OCI-M2 (cell line): Measurements from ENCODE around the gene THADA.
"Not testable (repeated sequence)": the region's sequence is repeated elsewhere in the genome, so short reads cannot be mapped to it uniquely, and the experiment has no call there.

Experiments used
- DNase-seq: peaks from one replicate; lab custom pipeline; 2025; ENCODE audit not compliant: unreplicated experiment; lab: John Stamatoyannopoulos, UW

The THADA gene, protein sequence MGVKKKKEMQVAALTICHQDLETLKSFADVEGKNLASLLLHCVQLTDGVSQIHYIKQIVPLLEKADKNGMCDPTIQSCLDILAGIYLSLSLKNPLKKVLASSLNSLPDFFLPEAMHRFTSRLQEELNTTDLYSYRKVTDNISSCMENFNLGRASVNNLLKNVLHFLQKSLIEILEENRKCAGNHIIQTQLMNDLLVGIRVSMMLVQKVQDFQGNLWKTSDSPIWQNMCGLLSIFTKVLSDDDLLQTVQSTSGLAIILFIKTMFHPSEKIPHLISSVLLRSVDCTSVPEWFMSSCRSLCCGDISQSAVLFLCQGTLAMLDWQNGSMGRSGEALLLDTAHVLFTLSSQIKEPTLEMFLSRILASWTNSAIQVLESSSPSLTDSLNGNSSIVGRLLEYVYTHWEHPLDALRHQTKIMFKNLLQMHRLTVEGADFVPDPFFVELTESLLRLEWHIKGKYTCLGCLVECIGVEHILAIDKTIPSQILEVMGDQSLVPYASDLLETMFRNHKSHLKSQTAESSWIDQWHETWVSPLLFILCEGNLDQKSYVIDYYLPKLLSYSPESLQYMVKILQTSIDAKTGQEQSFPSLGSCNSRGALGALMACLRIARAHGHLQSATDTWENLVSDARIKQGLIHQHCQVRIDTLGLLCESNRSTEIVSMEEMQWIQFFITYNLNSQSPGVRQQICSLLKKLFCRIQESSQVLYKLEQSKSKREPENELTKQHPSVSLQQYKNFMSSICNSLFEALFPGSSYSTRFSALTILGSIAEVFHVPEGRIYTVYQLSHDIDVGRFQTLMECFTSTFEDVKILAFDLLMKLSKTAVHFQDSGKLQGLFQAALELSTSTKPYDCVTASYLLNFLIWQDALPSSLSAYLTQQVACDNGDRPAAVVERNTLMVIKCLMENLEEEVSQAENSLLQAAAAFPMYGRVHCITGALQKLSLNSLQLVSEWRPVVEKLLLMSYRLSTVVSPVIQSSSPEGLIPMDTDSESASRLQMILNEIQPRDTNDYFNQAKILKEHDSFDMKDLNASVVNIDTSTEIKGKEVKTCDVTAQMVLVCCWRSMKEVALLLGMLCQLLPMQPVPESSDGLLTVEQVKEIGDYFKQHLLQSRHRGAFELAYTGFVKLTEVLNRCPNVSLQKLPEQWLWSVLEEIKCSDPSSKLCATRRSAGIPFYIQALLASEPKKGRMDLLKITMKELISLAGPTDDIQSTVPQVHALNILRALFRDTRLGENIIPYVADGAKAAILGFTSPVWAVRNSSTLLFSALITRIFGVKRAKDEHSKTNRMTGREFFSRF (N-terminal part only)

GRCh38 chr2:43595603-43596412 is at the start of gene THADA:
Gene THADA (minus strand): TSS chr2:43596038. CDS start chr2:43592392, 3,646 bp downstream.
- DNase-seq = peak; percentile 95

DNA sequence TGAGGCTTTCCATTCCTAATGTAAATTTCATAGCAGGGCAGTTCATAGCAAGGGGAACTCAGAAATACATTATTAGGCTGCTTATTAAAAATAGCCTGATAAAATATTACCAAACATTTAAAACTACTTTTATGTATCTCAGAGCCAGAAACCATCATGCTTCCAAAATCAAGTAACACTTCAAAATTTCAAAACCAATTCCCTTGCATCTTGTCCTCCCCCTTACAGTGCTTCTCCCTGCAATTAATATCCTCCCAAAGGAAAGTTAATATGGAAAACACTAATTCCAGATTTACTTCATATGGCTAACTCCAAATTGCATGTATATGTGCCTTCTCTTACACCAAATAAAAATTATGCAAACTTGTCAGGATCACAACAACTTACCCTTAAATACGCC is 47.8 kb upstream of the THADA start:
- no peak for DNase-seq

- no peak for DNase-seq
These were observed 46.5 kb upstream of the THADA start for GRCh38 chr2:43642363-43642762.

- DNase-seq = peak; percentile 50
These were observed 41.4 kb upstream of the THADA start, which contains the start of gene PLEKHH2 for GRCh38 chr2:43637030-43637803. Gene PLEKHH2 (plus strand): TSS chr2:43637260. CDS start chr2:43644674, 7,414 bp downstream.

DNA sequence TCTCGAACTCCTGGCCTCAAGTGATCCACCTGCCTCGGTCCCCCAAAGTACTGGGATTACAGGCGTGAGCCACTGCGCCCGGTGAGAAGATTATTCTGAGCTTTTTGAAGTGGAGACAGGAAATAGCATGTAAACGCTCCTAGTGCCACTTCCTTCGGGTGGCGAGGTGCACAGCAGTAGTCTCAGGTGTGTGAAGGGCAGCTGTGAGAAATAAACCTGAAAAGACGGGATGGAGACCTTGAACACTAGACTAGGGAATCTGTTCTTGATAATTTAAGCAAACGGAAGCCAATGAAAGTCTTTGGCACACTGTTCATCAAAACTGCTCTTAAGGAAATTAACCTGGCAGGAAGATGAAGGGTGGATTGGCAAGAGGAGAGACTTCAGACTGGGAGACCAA is 40.8 kb upstream of the THADA start:
- no peak for DNase-seq

DNA sequence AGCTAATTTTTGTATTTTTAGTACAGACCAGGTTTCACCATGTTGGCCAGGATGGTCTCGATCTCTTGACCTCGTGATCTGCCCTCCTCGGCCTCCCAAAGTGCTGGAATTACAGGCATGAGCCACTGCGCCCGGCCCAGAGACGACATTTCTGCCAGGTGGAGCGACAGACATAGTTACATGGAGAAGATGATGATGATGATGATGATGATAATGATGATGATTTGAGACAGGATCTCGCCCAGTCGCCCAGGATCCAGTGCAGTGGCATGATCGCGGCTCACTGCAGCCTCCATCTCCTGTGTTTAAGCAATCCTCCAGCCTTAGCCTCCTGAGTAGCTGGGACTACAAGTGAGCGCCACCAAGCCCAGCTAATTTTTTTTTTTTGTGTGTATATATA is 40.3 kb upstream of the THADA start:
- not testable (repeated sequence) for DNase-seq

- DNase-seq = no peak
These were observed 38.9 kb upstream of the THADA start for GRCh38 chr2:43634604-43635306.

DNA sequence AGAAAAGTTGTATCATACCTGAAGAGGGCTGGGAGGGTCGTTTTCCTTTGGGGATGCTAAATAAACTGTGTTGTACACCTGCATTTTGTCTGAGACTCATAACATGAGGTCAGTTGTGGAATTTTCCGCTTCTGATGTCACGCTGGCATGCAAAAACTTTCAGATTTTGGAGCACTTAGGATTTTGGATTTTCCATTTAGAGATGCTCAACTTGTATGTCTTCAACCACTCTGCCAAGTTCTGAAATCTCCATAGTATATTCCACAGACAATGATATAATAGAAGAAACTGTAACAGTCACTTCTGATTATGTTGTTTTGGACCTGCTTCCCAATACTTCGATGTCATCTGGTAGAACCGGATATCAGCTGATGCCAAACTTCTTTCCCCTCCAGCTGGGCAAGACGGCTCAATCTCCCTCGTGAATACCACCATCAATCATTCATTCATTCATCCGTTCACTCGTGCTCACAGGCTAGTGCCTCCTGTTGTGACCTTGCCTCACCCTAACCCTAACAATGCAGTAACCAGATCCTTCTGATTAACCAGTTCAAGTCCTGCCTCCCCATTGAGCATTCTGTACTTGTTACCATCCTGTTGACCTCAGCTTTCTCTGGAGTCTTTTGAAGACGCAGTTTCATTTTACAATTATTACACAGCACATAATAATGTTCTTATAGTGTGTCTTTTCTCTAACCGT is 35.9 kb upstream of the THADA start:
- no peak for DNase-seq

- no peak for DNase-seq
These were observed 27.2 kb upstream of the THADA start for GRCh38 chr2:43622931-43623451.

DNA sequence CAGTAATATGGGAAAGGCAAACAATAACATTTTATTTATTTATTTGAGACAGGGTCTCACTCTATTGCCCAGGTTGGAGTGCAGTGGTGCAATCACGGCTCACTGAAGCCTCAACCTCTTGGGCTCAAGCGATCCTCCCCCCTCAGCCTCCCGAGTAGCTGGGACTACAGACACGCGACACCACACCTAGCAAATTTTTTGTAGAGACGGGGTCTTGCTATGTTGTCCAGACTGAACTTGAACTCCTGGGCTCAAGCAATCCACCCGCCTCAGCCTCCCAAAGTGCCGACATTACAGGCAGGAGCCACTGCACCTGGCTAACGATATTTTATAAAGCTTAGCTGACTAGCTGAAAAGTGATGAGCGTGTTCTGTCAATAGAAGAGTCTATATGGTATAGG is 23.7 kb upstream of the THADA start:
- DNase-seq = no peak

GRCh38 chr2:43616967-43617680 is 21.3 kb upstream of the THADA start:
- no peak for DNase-seq

DNA sequence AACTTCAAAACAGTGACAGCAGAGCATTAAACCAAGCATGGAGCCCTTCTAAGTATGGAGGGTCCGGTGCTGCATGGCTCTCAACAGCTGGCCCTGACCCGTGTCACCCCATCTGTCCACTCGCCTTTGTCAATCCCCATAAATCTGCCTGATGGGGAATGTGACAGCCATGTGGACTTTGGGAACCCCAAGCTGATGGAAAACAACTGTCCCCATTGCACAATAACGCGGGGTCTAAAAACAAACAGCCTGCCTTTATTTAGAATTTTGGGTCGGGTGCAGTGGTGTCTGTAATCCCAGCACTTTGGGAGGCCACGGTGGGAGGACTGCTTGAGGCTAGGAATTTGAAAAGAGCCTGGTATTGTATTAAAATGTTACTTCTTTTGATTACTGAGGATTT is 17.1 kb upstream of the THADA start:
- DNase-seq = no peak

DNA sequence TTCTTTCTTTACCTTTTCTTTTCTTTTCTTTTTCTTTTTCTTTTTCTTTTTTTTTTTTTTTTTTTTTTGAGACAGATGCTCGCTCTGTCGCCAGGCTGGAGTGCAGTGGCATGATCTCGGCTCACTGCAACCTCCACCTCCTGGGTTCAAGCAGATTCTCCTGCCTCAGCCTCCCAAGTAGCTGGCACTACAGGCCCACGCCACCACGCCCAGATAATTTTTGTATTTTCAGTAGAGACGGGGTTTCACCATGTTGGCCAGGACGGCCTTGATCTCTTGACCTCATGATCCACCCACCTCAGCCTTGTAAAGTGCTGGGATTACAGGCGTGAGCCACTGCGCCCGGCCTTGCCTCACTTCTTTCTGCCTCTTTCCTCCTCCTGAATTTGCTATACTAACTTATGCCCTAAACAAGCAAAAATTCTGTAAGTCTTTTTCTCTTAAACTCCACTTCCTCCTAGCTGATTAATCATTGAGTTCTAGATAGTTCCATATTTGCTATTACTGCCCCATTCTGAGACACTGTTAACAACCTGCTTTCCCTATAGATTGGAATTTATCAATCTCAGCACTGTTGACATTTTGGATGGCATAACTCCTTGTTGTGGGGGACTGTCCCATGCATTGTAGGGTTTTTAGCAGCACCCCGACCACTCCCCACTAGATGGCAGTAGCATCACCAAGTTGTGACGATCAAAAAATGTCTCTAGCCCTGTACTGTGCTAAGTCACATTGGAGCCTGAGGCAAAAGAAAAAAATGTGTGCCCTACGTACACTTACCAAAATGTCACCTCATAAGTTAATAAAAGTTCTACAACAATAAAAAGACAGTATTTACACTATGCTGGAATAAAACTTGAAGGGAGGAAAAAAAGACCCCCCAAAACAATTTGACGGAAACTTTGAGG is 16.4 kb upstream of the THADA start:
- DNase-seq = peak; percentile 49

GRCh38 chr2:43610361-43610760 is 14.5 kb upstream of the THADA start:
- no peak for DNase-seq

- DNase-seq = no peak
These were observed 13.6 kb upstream of the THADA start for GRCh38 chr2:43609290-43609918.

- no peak for DNase-seq
These were observed 10.0 kb upstream of the THADA start for GRCh38 chr2:43605851-43606250.
